Suppressor macrophage treated with lipopolysaccharide for 4 hours (primary cell): ENCODE data around the gene NFATC2.
"Not testable (repeated sequence)": the region's sequence is repeated elsewhere in the genome, so short reads cannot be mapped to it uniquely, and the experiment has no call there.

Source experiments
- DNase-seq: peaks from one replicate; pipeline ENCODE4 v3.0.0-alpha.2; 2020

NFATC2 gene

DNA sequence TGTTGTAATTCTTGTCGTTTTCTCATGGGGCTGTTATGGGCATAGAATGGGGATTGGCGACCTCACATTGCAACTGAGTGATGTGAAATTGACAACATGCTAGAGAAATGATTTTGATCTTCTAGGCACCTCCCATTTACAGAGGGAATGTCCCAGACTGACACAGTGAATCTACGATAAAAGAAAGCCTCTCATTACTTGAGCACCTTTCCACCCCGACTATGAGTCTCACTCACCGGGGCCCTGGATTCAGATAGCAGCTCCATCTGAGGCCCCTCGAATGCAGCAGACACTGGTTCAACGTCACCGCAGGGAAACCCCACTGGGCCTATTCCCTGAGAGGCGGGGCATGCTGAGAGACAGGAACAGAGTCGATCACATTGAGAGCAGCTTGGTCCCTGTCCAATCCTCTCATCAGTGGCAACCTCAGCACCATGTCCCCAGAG is 49.1 kb downstream of the NFATC2 start:
- no peak for DNase-seq

DNA sequence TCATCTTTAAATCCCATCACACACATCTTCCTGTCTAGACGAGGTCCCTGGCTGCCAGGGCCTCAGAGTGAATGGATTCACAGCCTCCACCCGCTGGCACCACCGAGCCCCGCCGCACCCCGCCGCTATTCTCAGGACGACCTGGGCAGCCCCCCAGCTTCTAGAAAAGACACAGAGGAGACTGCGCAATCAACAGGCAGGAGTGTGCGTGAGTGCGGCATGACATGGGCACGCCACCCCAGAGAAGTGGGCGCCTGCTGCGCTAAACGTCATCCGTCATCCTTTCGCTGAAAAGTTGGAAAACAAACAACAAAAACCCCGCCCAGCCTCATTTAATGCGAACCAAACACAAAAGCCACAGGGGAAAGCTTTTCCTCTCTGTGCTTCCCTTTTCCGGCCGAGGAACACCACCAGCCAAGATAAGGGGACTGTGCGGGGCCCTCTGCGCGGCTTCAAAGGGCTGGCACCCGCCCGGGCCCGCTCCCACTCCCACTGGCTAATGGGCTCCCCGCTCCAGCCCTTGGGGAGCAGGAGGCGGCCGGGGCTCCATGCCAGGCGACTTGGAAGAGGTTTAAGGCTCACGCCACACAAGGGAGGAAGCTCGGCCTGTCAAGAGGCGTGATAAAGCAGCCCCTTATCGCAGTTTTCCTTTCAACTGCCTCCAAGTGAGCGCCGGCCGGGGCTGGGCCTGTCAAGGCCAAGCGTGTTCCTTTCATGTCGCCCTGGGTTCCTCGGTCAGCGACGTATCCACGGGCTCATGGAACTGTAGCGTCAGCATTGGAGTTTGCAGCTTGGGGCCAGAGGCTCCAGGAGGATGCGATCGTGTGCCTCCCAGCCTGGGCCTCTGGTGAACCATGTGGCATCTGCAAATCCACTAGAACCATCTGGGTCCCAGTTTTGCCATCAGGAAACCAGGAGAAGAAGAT is 50.1 kb downstream of the NFATC2 start:
- DNase-seq, result peak; percentile 27

DNA sequence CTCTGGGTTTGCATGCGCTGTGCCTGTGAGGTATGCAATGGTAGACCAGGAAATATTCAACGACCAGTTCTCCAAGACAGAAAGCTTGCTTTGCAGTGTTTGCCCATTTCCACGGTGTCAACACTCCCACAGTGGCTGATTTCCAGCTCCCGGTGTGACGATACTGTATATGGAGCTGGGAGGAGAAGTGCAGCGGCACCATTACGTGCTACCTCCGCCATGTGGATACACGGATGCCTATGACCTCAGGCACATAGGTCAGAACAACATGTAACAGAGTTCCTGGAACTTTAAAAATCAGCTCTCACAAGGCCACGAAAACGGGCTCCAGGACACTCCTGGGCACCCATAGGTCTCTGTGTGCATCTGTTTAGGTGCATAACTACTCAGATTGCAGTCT is 51.1 kb downstream of the NFATC2 start:
- no peak for DNase-seq

DNA sequence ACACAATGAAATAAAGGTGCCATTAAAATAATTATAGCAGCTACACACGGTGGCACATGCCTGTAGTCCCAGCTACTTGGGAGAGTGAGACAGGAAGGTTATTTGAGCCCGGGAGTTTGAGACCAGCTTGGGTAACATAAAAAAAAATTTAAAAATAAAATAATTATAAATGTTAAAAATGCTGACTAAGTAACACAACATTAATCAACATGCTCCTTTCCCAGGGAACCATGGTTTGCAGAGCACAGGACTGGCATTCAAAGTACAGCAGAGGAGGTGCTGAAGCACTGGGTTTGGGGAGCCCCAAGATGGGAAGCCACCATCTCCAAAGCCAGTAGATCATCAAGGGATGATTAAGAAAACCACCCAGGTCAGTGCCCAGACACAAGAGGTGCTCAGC is 51.9 kb downstream of the NFATC2 start:
- DNase-seq, result no peak

DNA sequence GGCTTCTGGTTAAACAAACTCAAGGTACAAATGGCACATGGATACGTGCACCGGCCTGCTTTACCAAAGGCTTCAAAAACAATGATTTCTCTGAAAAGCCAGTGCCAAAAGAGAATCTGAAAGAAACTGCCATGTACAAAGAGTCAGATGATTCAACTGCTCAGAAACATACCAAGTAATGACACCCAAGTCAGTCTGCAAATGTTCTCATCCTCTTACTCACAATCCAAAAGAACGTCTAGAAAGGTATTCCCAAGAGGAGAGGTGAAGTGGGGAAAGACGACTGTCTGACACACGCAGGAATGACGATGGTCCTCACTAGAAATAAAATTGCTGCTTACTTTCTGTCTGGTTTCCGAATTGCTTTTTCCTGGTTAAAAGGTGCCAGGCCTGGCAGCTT is 52.9 kb downstream of the NFATC2 start:
- no peak for DNase-seq

DNA sequence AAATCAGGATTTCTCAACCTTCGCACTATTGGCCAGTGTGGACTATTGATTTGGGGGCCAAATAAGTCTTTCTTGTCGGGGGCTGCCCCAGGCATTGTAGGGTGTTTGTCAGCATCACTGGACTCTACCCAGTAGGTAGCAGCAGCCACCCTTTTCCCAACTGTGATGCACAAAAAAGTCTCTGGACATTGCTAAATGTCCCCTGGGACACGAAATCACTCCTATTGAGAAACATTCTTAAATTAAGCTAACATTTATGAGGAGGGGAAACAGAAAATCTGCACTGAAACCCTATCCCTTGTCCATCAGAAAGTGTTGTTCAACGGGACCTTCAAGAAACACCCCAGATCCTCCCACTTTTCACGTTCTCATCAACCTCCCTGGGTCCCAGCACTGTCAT is 54.2 kb downstream of the NFATC2 start:
- DNase-seq, result no peak

DNA sequence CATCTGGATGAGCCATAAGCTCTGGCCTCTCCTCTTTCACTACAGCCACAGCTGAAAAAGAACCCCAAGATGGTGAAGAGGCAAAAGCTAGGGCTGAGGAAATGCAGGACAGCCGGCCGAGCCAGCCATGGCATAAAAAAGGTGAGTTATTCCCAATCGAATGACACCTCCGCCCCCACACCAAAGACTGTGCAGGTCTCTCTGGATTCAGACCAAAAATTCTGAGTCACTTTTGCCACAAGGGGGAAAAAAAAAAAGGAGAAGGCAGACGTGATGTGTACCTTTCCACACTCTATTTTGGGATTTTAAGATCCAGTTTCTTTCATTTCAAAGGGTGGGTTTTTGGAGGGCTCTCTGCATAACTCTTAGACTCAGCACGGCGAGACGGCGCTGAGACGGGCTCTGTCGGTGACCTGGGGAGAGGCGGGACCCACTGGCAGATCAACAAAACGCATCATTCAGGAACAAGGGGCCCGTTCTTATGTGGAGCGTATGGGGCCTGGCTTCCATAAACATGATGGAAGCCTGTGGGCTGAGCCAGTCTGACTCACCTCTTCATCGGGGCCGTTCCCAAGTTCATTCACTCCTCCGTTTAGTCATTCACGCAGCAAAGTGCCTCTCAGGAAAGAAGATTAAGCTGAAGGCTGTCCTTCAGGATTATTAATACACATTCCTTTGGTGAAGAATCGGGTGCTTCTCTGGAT is 54.8 kb downstream of the NFATC2 start:
- DNase-seq, result no peak

DNA sequence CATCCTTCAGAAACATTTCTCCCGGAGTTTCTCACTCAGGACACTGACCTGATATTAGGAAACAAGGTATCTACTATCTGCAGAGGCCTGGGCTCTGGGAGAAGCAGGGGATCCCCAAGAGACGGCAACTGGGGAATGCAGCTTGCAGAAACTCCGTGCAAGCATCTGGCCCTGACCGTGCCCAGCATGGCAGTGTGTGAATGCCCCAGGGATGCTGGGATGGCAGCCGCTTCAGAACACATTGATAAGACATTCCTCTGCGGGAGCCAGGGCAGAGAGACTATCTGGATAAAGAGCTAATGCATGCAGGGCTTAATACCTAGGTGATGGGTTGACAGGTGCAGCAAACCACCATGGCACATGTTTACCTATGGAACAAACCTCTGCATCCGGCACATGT is 55.4 kb downstream of the NFATC2 start:
- no peak for DNase-seq

DNA sequence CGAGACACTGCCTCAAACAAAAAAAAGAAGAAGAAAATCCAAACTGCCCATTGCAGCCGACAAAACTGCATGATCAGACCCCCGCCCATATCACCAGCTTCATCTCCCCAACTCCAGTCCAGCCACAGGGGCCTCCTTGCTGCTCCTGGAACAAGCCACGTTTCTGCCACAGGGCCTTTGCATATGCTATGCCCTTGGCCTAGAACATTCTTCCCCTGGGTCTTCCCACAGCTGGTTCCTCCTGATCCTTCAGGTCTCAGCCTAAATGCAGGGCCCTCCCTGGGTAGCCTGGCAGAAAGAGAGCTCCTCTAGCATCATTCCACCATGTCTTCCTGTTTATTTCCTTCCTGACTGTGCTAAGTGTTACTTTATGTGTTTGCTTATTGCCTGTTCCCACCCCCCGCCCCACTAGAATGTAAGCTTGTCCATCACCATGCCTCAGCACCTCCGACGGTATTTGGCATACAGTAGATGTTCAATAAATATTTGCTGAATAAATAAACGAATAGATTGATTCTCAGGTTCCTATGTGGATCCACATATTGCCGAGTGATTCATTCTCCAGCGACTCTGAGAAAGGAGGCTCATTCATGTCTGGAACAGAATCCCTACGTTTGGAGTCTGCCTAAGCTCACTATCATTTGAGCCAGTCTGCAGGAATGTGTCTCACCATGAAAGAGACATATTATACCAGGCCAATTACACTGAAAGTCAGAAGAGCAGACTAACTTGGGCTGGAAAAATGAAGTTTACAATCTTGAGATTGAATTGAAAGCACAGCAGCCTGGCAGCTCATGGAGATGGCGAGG is 56.1 kb downstream of the NFATC2 start:
- DNase-seq, result no peak

DNA sequence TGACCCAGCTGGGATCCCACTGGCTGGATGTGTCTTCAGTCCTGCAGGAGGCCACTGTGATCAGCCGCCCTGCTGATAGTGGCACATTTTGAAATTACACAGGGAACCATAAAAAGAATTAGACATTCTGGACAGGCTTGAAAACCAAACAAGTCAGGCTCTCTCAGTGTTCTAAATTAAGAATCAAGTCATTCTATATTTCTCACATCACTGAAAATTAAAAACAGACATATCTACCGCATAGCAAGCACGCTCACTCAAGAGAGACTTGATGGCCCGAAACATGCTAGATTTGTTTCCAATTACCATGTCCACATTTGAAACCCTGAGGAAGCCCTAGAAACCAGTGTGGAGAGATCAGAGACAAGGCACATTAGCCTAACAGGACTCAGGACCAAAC is 57.7 kb downstream of the NFATC2 start:
- no peak for DNase-seq

DNA sequence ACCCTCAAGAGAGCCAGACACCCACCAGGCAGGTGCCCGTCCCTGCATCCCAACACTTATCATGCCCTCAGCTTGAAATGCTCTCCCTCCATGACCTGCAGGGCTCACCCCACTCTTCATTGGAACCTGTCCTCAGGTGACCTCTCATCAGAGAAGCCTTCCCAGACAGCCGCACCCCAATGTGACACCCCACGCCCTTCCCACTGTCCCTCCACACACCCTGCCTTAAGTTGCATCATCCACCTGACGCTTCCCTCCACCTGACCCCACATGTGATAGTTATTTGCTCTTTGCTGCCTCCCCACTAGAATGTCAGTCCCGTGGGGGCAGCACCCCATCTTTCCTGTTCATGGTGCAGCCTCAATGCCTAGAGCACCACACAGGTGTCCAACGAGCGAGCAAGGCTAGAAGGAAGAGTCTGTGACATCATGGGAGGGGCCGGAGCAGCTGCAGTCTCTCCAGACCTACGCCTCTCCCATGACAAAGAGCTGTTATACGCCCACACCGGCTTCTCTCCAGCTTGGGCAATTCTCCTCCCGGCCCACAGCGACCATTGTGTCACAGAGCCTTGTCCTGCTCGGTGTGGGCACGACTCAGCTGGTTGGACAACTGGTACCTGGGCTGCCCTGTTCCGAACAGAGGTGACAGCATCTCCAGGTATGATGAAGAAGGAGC is 58.2 kb downstream of the NFATC2 start:
- DNase-seq, result no peak

DNA sequence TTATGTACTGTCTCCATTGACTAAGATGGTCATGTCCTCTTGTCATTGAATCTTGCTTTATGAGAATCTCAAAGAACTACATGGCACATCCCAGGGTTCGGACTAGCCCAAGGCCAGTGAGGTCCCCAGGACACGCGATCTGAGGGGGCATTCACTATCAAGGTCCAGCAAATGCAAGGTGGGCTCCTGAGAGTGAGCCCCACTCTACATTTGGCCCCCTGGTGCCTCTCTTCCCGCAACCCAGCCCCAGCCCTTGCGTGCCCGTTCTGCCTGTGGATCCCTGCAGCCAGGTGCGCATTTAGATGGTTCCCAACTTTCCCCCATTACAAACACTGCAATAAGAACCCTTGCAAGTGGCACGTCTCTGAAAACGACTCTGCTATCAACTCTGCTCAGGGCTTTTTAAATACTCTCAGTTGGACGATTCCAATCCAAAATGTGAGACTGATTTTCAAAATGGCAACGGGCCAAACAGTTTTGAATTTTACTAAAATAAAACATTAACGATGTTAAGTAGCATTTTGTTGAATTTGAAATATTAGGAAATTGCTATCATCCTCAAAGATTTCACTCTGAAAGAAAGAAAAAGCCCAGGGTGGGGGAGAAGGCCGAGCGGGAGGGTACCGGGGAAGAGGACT is 59.6 kb downstream of the NFATC2 start:
- DNase-seq, result no peak

DNA sequence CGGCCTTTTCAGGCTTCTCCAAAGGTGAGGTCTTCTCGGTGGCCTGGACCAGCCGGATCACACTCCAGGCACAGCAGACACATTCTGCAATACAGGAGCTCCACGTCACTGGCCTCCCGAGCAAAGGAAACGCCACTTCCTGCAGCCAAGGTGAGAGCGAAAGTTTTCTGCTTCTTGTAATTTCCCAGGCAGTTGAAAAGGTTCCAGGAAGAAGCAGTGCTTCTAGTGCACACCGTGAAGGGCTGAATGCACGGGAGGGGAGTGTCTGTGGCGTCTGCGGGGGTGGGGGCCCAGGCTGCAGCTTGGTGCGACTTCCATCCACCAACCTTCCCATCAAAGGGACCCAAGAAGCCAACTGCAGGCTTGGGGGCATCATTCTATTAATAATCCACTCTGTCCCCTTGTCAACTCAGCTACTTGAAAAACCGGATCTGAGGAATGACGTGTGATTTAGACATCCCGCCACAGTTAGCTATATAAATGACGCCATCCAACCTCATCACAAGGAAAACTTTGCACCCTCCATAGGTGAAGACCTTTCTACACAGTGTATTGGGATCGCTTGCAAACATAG is 61.1 kb downstream of the NFATC2 start:
- no peak for DNase-seq

DNA sequence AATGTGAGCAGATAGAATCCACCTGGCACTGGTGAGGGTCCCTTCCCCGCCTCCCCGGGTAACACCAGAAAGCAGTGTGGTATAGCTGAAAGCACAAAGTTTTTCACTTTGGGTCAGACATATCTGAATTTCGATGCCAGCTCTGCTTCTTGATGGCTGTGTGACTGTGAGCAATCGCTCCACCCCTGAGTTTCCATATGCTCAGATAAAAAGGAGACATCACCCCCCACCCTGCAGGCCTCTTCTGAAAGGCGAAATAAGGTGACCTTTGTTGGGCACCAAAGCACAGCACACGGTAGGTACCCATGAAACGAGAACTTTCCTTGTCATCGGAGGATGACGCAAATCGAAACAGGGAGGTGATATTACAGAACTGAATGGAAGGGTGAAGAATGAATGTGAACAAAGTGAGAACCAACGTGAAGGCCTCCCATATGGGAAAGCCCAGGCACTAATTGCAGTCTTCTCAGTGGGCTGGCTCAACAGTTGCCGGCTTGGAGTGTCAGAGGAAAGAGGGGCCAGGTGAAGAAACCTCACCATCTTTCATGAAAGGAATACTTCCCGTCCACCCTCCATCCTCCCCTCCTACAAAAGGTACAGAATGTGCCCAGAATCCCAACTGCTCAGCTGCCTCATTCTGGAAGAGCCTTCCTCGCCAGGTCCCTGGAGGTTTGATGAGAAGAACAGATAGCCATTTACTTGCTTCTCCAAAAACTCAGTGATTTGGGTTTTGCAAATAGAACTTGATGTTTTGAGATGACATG is 61.8 kb downstream of the NFATC2 start:
- DNase-seq, result no peak

DNA sequence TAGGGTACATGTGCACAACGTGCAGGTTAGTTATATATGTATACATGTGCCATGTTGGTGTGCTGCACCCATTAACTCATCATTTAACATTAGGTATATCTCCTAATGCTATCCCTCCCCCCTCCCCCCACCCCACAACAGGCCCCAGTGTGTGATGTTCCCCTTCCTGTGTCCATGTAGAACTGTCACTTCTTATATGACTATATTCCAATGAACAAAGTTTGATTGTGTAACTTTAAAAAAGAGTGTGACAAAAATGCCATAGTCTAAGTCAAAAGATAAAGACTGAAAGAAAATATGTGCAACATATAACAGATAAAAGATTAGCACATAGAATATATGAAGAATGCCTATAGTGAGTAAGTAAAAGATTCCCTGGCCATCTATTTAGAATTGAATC is 66.4 kb downstream of the NFATC2 start:
- DNase-seq, result not testable (repeated sequence)

DNA sequence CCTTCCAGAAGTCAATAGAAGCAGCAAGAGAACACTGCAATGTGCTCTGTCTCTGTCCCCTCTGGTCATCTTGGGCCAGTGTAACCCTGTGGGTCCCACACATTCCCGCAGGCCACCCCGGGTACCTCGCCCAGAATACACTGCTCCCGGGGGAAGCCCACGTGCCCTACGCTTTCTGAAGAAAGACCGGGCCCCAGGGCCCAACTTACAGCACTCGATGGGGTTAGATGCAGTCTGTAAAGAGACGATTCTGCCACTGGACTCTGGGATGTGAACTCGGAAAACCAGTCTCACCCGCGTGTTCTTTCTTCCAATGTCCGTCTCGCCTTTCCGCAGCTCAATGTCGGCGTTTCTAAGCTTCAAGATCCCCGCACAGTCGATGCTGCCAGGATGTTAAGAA is 68.7 kb downstream of the NFATC2 start:
- DNase-seq, result no peak

DNA sequence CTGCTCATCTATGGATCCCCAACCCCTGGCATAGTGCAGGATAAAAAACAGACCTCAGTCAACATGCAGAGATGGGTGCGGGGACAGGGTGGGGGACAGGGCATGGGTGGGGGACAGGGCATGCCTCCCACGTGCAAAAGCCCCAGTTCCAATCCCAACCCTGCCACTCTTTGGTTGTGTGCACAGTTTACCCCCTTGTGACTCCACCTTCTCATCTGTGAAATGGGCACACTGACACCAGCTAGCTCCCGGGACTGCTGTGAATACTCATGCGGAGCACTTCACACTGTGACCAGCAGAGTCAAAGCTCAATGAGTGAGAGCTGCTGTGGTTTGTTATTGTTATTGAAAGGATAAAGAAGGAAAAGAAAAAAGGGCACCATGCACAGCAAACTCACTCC is 69.3 kb downstream of the NFATC2 start:
- no peak for DNase-seq

DNA sequence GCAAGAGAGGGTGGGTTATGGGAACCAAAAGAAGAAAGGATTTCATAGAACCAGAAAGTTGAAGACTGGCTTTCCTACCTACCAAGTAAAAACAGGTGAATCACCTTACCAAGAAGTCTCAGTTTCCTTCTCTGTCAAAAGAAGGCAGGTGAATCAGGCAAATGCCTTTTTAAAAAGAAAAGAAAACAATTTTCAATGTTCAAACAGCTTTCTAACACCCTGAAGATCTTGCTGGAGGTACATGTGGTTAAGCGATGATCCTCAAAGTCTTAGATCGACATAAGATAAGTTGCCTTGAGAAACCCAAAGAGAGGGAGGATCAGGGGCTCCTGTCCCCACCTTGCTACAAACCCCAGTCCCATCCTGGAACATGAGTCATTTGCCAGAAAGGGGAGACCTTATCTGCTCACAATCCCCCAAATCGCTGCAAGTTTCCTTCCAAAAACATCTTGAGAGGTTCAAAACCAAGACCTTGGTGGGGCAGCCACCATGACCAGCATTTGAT is 71.6 kb downstream of the NFATC2 start:
- no peak for DNase-seq

DNA sequence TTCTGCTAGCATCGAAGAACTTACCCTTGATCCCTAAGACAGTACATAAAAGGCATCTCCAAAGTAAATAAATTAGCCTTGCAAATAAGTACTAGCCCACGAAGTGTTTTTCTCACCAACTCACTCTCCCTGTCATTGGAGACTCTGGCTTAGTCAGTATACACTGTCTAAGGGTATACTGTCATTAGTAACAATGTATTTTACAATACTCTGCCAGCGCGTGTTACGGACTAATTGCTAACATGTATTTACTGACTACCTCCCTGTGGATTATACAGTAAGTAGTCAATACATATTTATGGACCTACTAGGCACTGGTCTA is 72.1 kb downstream of the NFATC2 start:
- no peak for DNase-seq

DNA sequence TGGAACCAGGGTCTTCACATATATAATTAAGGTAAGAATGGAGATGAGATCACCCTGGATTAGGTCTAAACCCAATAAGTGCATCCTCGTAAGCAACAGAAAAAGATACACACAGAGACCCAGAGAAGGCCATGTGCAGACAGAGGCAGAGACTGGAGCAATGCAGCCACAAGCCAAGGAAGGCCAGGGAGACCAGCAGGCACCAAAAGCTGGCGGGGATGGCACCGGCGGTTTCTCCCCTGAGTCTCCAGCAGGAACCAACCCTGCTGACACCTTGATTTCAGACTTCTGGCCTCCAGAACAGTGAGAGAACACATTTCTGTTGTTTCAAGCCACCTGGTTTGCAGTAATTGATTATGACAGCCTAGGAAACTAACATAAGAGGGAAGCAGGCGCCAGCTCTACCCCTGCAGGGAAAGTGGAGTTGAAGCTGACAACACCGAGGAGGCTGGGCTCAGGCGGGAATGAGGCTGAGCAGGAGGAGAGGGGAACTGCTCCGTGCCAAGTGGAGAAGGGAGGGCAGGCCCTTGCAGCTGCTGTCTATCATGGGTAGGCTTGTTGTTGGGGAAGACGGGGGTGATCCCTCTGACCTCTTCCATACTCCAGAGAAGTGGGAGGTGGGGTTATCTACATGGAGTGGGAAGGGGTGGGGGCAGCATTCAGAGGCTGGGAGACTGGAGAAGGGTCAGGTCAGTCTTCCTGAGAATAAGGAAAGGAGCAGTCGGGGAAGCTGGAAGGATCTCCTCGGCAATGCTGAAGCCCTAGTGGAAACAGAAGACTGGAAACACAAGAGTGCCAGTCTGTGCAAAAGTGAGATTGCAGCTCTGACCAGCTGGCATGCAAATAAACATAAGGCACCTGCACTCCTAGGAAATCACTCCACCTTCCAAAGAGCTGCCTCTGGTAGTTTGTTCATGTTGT is 72.7 kb downstream of the NFATC2 start:
- no peak for DNase-seq
